GM10248 (cell line): Measurements from ENCODE around the gene DIP2C.
"Not testable (repeated sequence)": the region's sequence is repeated elsewhere in the genome, so short reads cannot be mapped to it uniquely, and the experiment has no call there.

ENCODE experiments used
- CTCF ChIA-PET: fragments of 300-600 bp; sonication (Branson Sonifier 250); formaldehyde crosslinking; extraction: SDS; loops from one replicate; lab custom pipeline; 2021; ENCODE audit warnings: antibody characterized with exemption; lab: Yijun Ruan, JAX
- POLR2A ChIA-PET: fragments of 350-650 bp; sonication (Branson Sonifier 250); formaldehyde crosslinking; extraction: SDS; loops from one replicate; lab custom pipeline; 2020; ENCODE audit warnings: antibody characterized with exemption; lab: Yijun Ruan, JAX
- DNase-seq: peaks from one replicate; pipeline ENCODE4 v3.0.0; 2012; ENCODE audit errors: extremely low spot score
- TF ChIP-seq, protein P1 (sequence below): IDR thresholded peaks from 2 replicates; pipeline ENCODE4 v1.5.1; 2012; ENCODE audit warnings: mild to moderate bottlenecking, low read depth; ENCODE audit errors: extremely low read depth, missing control alignments, control extremely low read depth

Gene DIP2C

GRCh38 chr10:515674-516073 lies 173.8 kb downstream of the DIP2C start:
- CTCF ChIA-PET = no interaction called here
- TF ChIP-seq, protein P1, sequence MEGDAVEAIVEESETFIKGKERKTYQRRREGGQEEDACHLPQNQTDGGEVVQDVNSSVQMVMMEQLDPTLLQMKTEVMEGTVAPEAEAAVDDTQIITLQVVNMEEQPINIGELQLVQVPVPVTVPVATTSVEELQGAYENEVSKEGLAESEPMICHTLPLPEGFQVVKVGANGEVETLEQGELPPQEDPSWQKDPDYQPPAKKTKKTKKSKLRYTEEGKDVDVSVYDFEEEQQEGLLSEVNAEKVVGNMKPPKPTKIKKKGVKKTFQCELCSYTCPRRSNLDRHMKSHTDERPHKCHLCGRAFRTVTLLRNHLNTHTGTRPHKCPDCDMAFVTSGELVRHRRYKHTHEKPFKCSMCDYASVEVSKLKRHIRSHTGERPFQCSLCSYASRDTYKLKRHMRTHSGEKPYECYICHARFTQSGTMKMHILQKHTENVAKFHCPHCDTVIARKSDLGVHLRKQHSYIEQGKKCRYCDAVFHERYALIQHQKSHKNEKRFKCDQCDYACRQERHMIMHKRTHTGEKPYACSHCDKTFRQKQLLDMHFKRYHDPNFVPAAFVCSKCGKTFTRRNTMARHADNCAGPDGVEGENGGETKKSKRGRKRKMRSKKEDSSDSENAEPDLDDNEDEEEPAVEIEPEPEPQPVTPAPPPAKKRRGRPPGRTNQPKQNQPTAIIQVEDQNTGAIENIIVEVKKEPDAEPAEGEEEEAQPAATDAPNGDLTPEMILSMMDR = no peak
- POLR2A ChIA-PET = no interaction called here
- peak; percentile 46 for DNase-seq

GRCh38 chr10:514137-514671 lies 175.3 kb downstream of the DIP2C start:
- no peak for DNase-seq
- ChIA-PET POLR2A (no interaction called here), CTCF (interaction anchor here (0.9 kb wide), 1 partner anchor 39 kb away, joined by 3 read pairs; no protein-coding TSS in a partner anchor)
- TF ChIP-seq, protein P1 = no peak

GRCh38 chr10:513393-513792 lies 176.1 kb downstream of the DIP2C start:
- ChIA-PET POLR2A (interaction anchor here (0.6 kb wide), 1 partner anchor 383 kb away, joined by 7 read pairs; no protein-coding TSS in a partner anchor), CTCF (interaction anchor here (1.2 kb wide), 1 partner anchor 9 kb away, joined by 3 read pairs; no protein-coding TSS in a partner anchor)
- TF ChIP-seq, protein P1 = no peak
- DNase-seq = peak; percentile 45

DNA sequence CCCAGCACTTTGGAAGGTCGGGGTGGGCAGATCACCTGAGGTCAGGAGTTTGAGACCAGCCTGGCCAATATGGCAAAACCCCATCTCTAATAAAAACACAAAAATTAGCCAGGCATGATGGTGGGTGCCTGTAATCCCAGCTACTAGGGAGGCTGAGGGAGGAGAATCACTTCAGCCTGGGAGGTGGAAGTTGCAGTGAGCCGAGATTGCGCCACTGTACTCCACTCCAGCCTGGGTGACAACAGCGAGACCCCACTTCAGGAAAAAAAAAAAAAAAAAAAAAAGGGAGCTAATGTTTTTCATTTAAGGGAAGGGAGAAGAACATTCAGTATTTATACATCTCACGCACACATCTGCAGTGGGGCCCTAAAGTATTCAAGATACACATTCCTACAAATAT lies 176.8 kb downstream of the DIP2C start:
- POLR2A ChIA-PET = interaction anchor here (0.6 kb wide), 1 partner anchor 382 kb away, joined by 7 read pairs; no protein-coding TSS in a partner anchor
- CTCF ChIA-PET = interaction anchor here (0.9 to 2.5 kb wide), 5 partner anchors 8 to 560 kb away, joined by 3 to 9 read pairs (median 4); no protein-coding TSS in a partner anchor
- DNase-seq = not testable (repeated sequence)

GRCh38 chr10:511849-512191 lies 177.6 kb downstream of the DIP2C start:
- TF ChIP-seq, protein P1 = no peak
- DNase-seq = no peak
- CTCF ChIA-PET = interaction anchor here (1.3 to 2.5 kb wide), 4 partner anchors 9 to 279 kb away, joined by 4 to 9 read pairs (median 4); no protein-coding TSS in a partner anchor
- POLR2A ChIA-PET = no interaction called here

- TF ChIP-seq, protein P1 = peak; percentile 98
- POLR2A ChIA-PET = no interaction called here
- DNase-seq = peak; percentile 86
- CTCF ChIA-PET = interaction anchor here (0.6 to 2.5 kb wide), 6 partner anchors 8 to 279 kb away, joined by 3 to 9 read pairs (median 4); no protein-coding TSS in a partner anchor
These were observed 178.2 kb downstream of the DIP2C start for GRCh38 chr10:511101-511848.

DNA sequence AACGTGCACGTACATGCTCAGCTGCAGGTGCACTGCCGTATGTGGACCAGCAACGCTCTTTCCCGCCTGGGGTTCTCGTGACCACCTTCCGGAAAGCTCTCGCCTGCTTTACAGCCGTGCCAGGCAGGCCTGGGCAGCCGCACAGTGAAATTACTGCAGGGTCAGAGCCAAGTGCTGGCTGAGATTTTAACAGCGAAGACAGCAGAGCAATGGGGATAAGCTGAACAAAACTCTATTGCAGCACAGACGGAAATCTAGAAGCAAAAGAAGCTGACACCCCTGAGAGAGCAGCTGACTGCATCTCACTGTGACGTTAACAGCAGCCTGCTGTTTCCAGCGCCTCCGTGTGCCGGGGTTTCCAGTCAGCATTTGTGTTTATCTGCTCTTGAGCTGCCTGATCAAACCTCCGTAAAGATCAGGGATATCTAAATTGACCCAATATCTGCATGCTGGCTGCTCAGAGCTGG lies 179.0 kb downstream of the DIP2C start:
- TF ChIP-seq, protein P1 = no peak
- ChIA-PET POLR2A (no interaction called here), CTCF (interaction anchor here (0.8 to 2.5 kb wide), 6 partner anchors 8 to 280 kb away, joined by 3 to 9 read pairs (median 4); no protein-coding TSS in a partner anchor)
- DNase-seq = no peak
